K562 (cell line): ENCODE results near the gene DPM1. TPM values are rescaled to one million over a fixed set of nuclear protein-coding genes. Genes with fewer than 3 reads are reported as not detected.

ENCODE experiments used
- ATAC-seq: fragments of 200-7000 bp; cut with Tn5 transposase; 3 replicates; pipeline ENCODE4 v1.9.1; 2020; ENCODE audit warnings: moderate library complexity
- BruUV-seq: library from RNA; stranded (reverse); fragments of 400-500 nt; replicated peaks from 2 replicates; lab custom pipeline; 2021; lab: Mats Ljungman, UMichigan
- CTCF ChIA-PET: fragments of 300-600 bp; formaldehyde crosslinking; extraction: SDS; loops from one replicate; lab custom pipeline; 2021; ENCODE audit warnings: low intra/inter-chr PET ratio; lab: Yijun Ruan, JAX
- POLR2A ChIA-PET: fragments of 300-600, 350-650 bp; sonication (Branson Sonifier 250); formaldehyde crosslinking; extraction: SDS; loops from one replicate; lab custom pipeline; 2021; ENCODE audit warnings: antibody characterized with exemption, inconsistent platforms; lab: Yijun Ruan, JAX
- DNase-seq, 4 experiments: peaks; one replicate each; pipeline versions ENCODE4 v3.0.0 to v3.0.0-alpha.2; 2011 to 2018; ENCODE audit warnings: low spot score in 3 of 4, mixed read lengths in 3 of 4; ENCODE audit errors: extremely low read depth in 1 of 4
- FAIRE-seq: peaks from 2 replicates; lab custom pipeline; 2011; peaks lifted over from hg19 to GRCh38; lab: Jason Lieb, UNC
- H2AFZ ChIP-seq: 2 replicates; pipeline ENCODE4 v1.6.0; 2011; ENCODE audit warnings: low read depth, low read length, control low read depth, inconsistent platforms
- H3K27ac ChIP-seq: fragments of 200-600 bp; 3 replicates; pipeline ENCODE4 v1.8.0; 2011; ENCODE audit warnings: low read depth, mild to moderate bottlenecking, control low read depth, inconsistent platforms, low read length, moderate library complexity, mixed read lengths; ENCODE audit errors: extremely low read depth
- H3K27me3 ChIP-seq, 2 experiments: fragments of 300-600 bp in 1 of 2; 2 replicates in 1 of 2; 3 replicates in 1 of 2; pipeline versions ENCODE4 v1.6.0 to v1.8.0; 2011; ENCODE audit warnings: inconsistent platforms in 2 of 2, low read length in 2 of 2, mild to moderate bottlenecking in 1 of 2, mixed read lengths in 1 of 2, moderate library complexity in 1 of 2; ENCODE audit not compliant: control insufficient read depth in 2 of 2, insufficient read depth in 2 of 2
- H3K36me3 ChIP-seq: fragments of 300-600 bp; 3 replicates; pipeline ENCODE4 v1.8.0; 2011; ENCODE audit warnings: mild to moderate bottlenecking, low read length, inconsistent platforms; ENCODE audit not compliant: control insufficient read depth, insufficient read depth
- H3K4me1 ChIP-seq, 2 experiments: fragments of 200-600 bp in 1 of 2; replicated peaks in 1 of 2; 2 replicates in 1 of 2; 3 replicates in 1 of 2; pipeline versions ENCODE4 v1.5.1 to v1.8.0; 2011; ENCODE audit warnings: inconsistent platforms in 2 of 2, low read length in 2 of 2, mild to moderate bottlenecking in 1 of 2, mixed read lengths in 1 of 2, moderate library complexity in 1 of 2; ENCODE audit not compliant: control insufficient read depth in 2 of 2, insufficient read depth in 2 of 2
- H3K4me2 ChIP-seq: 2 replicates; pipeline ENCODE4 v1.6.1; 2011; ENCODE audit warnings: low read length, control low read depth, inconsistent platforms, mixed read lengths; ENCODE audit not compliant: insufficient read depth
- H3K4me3 ChIP-seq: fragments of 200-600 bp; sonication (generic), shearing (Covaris generic); 2 replicates; pipeline ENCODE4 v1.5.1; 2016; ENCODE audit warnings: control low read depth, inconsistent platforms
- H3K79me2 ChIP-seq: fragments of 200-600 bp; 3 replicates; pipeline ENCODE4 v1.8.0; 2011; ENCODE audit warnings: low read length, inconsistent platforms; ENCODE audit not compliant: control insufficient read depth, insufficient read depth
- H3K9ac ChIP-seq, 2 experiments: 2 replicates each; pipeline versions ENCODE4 v1.6.0 to v1.6.1; 2011; ENCODE audit warnings: low read depth in 2 of 2, low read length in 2 of 2, control low read depth in 1 of 2, inconsistent platforms in 1 of 2, mild to moderate bottlenecking in 1 of 2, mixed read lengths in 1 of 2; ENCODE audit not compliant: insufficient read depth in 1 of 2
- H3K9me1 ChIP-seq: one replicate; pipeline ENCODE4 v1.6.0; 2011; ENCODE audit warnings: inconsistent platforms, mild to moderate bottlenecking, low read length, moderate library complexity; ENCODE audit not compliant: control insufficient read depth, insufficient read depth
- H3K9me3 ChIP-seq: replicated peaks from 2 replicates; pipeline ENCODE4 v1.5.1; 2011; ENCODE audit warnings: low read depth, low read length, inconsistent platforms; ENCODE audit not compliant: control insufficient read depth, insufficient read depth
- H4K20me1 ChIP-seq: replicated peaks from 2 replicates; pipeline ENCODE4 v1.6.1; 2011; ENCODE audit warnings: low read length, inconsistent platforms, mixed read lengths; ENCODE audit not compliant: control insufficient read depth, insufficient read depth
- CREB5 ChIP-seq: fragments of 250-450 bp; sonication (Bioruptor Pico); IDR thresholded peaks from 2 replicates; pipeline ENCODE4 v1.5.0; 2020; ENCODE audit warnings: mild to moderate bottlenecking
- FOXO4 ChIP-seq: fragments of 450-650 bp; formaldehyde crosslinking; IDR thresholded peaks from 2 replicates; pipeline ENCODE4 v1.4.0; 2020; ENCODE audit warnings: mild to moderate bottlenecking, moderate library complexity
- KAT8 ChIP-seq: fragments of 450-650 bp; IDR thresholded peaks from 2 replicates; pipeline ENCODE4 v1.6.1; 2016; ENCODE audit warnings: low read depth, mild to moderate bottlenecking
- MCM7 ChIP-seq, 2 experiments: fragments of 450-650 bp; IDR thresholded peaks; 2 replicates each; pipeline ENCODE4 v1.6.1; 2016 to 2018
- NRF1 ChIP-seq, 2 experiments: fragments of 450-650 bp; IDR thresholded peaks in 1 of 2; conservative IDR thresholded peaks in 1 of 2; 2 replicates each; pipeline ENCODE4 v1.6.1; 2014; ENCODE audit warnings: mild to moderate bottlenecking in 2 of 2
- SAFB ChIP-seq: fragments of 200-400 bp; formaldehyde crosslinking; IDR thresholded peaks from 2 replicates; pipeline ENCODE4 v1.6.1; 2017; ENCODE audit warnings: low read depth, low read length, borderline replicate concordance
- STAT5A ChIP-seq: IDR thresholded peaks from 2 replicates; pipeline ENCODE4 v1.6.1; 2012; ENCODE audit warnings: low read length, inconsistent platforms, borderline replicate concordance
- TAF15 ChIP-seq: fragments of 200-400 bp; formaldehyde crosslinking; IDR thresholded peaks from 2 replicates; pipeline ENCODE4 v1.6.1; 2017; ENCODE audit warnings: mild to moderate bottlenecking, low read depth, low read length, moderate library complexity
- TCF15 ChIP-seq: fragments of 250-450 bp; sonication (Bioruptor Pico); IDR thresholded peaks from 2 replicates; pipeline ENCODE4 v1.8.0; 2022; ENCODE audit warnings: moderate library complexity, mild to moderate bottlenecking, inconsistent platforms
- ZBED1 ChIP-seq: IDR thresholded peaks from 2 replicates; pipeline ENCODE4 v1.6.1; 2014
- ZKSCAN1 ChIP-seq: fragments of 150-350 bp; IDR thresholded peaks from 2 replicates; pipeline ENCODE4 v1.6.1; 2016; ENCODE audit warnings: low read depth, low read length
- ZNF165 ChIP-seq: fragments of 250-450 bp; sonication (Bioruptor Pico); IDR thresholded peaks from 2 replicates; pipeline ENCODE4 v1.4.0; 2020; ENCODE audit warnings: borderline replicate concordance
- ZNF57 ChIP-seq: fragments of 450-650 bp; formaldehyde crosslinking; IDR thresholded peaks from 2 replicates; pipeline ENCODE4 v1.4.0; 2020; ENCODE audit warnings: mild to moderate bottlenecking, moderate library complexity
- ZNF717 ChIP-seq: fragments of 250-450 bp; sonication (Bioruptor Pico); IDR thresholded peaks from 2 replicates; pipeline ENCODE4 v1.5.0; 2021
- WGBS: fragments of 100-300 bp; shearing (Covaris generic); methylation state at CpG from one replicate; pipeline ENCODE4 v1.1.6; 2016; ENCODE audit warnings: low coverage, mixed read lengths; ENCODE audit not compliant: insufficient coverage; ENCODE audit errors: missing lambda C conversion rate; 5-methylcytosine and 5-hydroxymethylcytosine counted together
- in situ Hi-C: fragments of 300-500 bp; cut with MboI; formaldehyde crosslinking; loops from 4 replicates; pipeline ENCODE4 v1.15.0; 2018; ENCODE audit warnings: inconsistent platforms, mixed read lengths
- intact Hi-C: fragments of 100-400 bp; cut with micrococcal nuclease; formaldehyde crosslinking; loops from 2 replicates; pipeline ENCODE4 v1.14.2; 2022
- polyA plus RNA-seq, 8 experiments: library from polyadenylated mRNA; depleted of rRNA in 4 of 8; stranded (reverse) in 5 of 8; unstranded in 3 of 8; fragments of >200 nt; fragmentation: Nextera tagmentation in 2 of 8; fragmentation: Illumina TruSeq in 1 of 8; extraction: Ambion mirVana in 2 of 8; extraction: Trizol in 1 of 8; gene quantifications; 2 replicates each; pipeline versions ENCODE4 v1.2.1 to v1.2.3, GENCODE V29; 2011 to 2014; ENCODE audit warnings: inconsistent platforms in 1 of 8, missing spikeins in 1 of 8
- total RNA-seq, 7 experiments: library from RNA; depleted of rRNA in 6 of 7; stranded (reverse); fragments of >200 nt in 6 of 7; fragmentation: Illumina TruSeq in 2 of 7; extraction: Trizol in 2 of 7; gene quantifications; 2 replicates each; pipeline versions ENCODE4 v1.2.1 to v1.2.3, GENCODE V29; 2011 to 2021; ENCODE audit warnings: low replicate concordance in 1 of 7

Gene DPM1
- total and polyA plus RNA-seq, 9 of the 15 experiments (the other 6 are each of a cell fraction or from before 2014, with no cell fraction given) = 75.2 to 190 (median 153) TPM

GRCh38 chr20:50968289-50968688, 10.0 kb upstream of the DPM1 start:
- no peaks in the 10 kb centered on the region; a peak in 2 of 5 replicates for H3K4me1 ChIP-seq
- CTCF ChIA-PET = no interaction called here
- FAIRE-seq (no peak), ATAC-seq (no peak), DNase-seq (no peak)
- intact Hi-C loops = no loop called here
- peaks cover 25 to 43% of the 10 kb centered on the region in 2 experiments for H3K27me3 ChIP-seq
- no peak overlapping the region for H3K27ac ChIP-seq
- H3K79me2 ChIP-seq = no peaks in the 10 kb centered on the region
- H4K20me1 ChIP-seq = no peaks in the 10 kb centered on the region
- no peak for TF ChIP-seq ZKSCAN1
- TF ChIP-seq NRF1 (conservative IDR thresholded peaks at IDR 0.05 in 1 of 2, IDR thresholded peaks at IDR 0.05 in 1 of 2) = 0 out of 4 replicates have a peak, but pooled peaks of 1 of the 2 experiments have one; percentile 21
- no peak overlapping the region for H3K4me2 ChIP-seq
- H3K4me3 ChIP-seq = no peak overlapping the region
- no peaks in the 10 kb centered on the region for H3K9me1 ChIP-seq
- no TSS peak for BruUV-seq
- POLR2A ChIA-PET = interaction anchor here (1.5 kb wide), 1 partner anchor 10 kb away, joined by 11 read pairs; the partner anchor contains the start of genes DPM1 and MOCS3
- H3K36me3 ChIP-seq = no peaks in the 10 kb centered on the region
- in situ Hi-C loops = no loop called here
- no peak overlapping the region for H2AFZ ChIP-seq
- no peak overlapping the region for H3K9ac ChIP-seq
- WGBS = 10% methylated on average over 8 of the region's 9 CpGs
- no peaks in the 10 kb centered on the region for H3K9me3 ChIP-seq

- no peak overlapping the region for H3K27ac ChIP-seq
- intact Hi-C loops = no loop called here
- 4% methylated on average over 7 of the region's 7 CpGs for WGBS
- no peaks in the 10 kb centered on the region for H3K9me1 ChIP-seq
- no peak overlapping the region for H3K4me2 ChIP-seq
- DNase-seq (no peak), FAIRE-seq (no peak), ATAC-seq (no peak)
- H3K9me3 ChIP-seq = no peaks in the 10 kb centered on the region
- BruUV-seq = no TSS peak
- H3K9ac ChIP-seq = no peak overlapping the region
- in situ Hi-C loops = no loop called here
- no peak overlapping the region for H2AFZ ChIP-seq
- ChIA-PET CTCF (no interaction called here), POLR2A (interaction anchor here (0.7 to 1.5 kb wide), 2 partner anchors 9 to 177 kb away, joined by 3 to 11 read pairs; partner anchors contain the start of genes DPM1 and MOCS3)
- H3K79me2 ChIP-seq = no peaks in the 10 kb centered on the region
- H3K4me1 ChIP-seq = no peaks in the 10 kb centered on the region; a peak in 2 of 5 replicates
- no peaks in the 10 kb centered on the region for H4K20me1 ChIP-seq
- no peak overlapping the region for H3K4me3 ChIP-seq
- H3K27me3 ChIP-seq = peaks cover 25 to 43% of the 10 kb centered on the region in 2 experiments
- no peaks in the 10 kb centered on the region for H3K36me3 ChIP-seq
- TF ChIP-seq TCF15 (CRISPR knock-in tag) (no peak), ZNF165 (CRISPR knock-in tag) (no peak), ZNF717 (no peak), ZNF57 (CRISPR knock-in tag) (no peak), KAT8 (no peak), STAT5A (no peak), FOXO4 (CRISPR knock-in tag) (no peak), ZBED1 (no peak), MCM7 (IDR thresholded peaks at IDR 0.05) (no peak), TAF15 (no peak), SAFB (no peak), CREB5 (CRISPR knock-in tag) (no peak)
Observed at GRCh38 chr20:50967586-50967985, 9.3 kb upstream of the DPM1 start.
